Fibroblast of mammary gland (primary cell): ENCODE measurements around the gene NDUFC1.

ENCODE experiments used
- DNase-seq: peaks from one replicate; pipeline ENCODE4 v3.0.0-alpha.2; 2010; ENCODE audit warnings: low read depth
- H3K4me3 ChIP-seq: 2 replicates; pipeline ENCODE4 v1.5.1; 2011; ENCODE audit warnings: low read depth, mild to moderate bottlenecking, low read length, moderate library complexity; ENCODE audit not compliant: control insufficient read depth
- TF ChIP-seq, protein P1 (sequence below): conservative IDR thresholded peaks from 2 replicates; pipeline ENCODE4 v1.5.1; 2011; ENCODE audit warnings: low read depth, low read length, inconsistent platforms; ENCODE audit not compliant: control insufficient read depth, insufficient read depth

The NDUFC1 gene

DNA sequence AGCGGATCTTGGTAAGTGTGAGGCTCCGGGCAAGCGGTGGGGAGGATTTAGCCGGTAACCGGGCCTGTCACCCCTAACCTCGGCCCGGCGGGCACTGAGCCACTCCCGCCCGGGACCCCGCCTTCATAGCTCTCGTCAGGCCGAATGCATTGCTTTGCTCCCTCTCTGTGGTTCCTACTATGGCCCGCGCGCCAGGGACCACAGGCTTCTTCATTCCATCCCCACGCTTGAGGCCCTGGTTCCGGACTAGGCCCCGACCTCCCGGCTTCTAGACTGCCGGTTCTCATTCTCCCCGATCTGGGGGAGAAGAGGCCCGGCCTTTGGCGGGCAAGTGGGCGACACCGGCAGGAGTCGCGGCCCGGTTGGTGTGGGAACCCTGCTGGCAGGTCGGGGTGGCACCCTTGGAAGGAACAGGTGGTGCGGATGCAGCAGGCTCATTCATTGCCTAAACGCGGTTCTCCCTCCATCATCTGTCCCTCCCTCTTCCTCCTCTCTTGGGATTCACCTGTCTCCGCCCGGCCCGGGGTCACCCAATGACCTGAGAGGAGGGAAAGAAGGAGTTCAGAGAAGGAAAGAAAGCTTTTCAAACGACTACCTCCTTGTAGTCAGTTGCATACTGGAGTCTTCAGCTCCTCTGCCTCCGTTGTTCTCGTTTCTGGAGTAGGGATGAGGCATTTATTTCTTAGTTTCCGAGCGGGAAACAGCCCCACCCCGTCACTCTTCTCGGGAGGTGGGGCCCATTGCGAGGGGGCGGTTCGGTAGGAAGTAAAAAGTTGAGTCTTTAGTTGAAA lies at the start of gene NDUFC1:
Gene NDUFC1, minus strand, starts transcription at position 657 of the 791 bp plus-strand sequence. CDS start 6,679 bp downstream, outside the sequence.
- peak; percentile 36 for DNase-seq
- TF ChIP-seq, protein P1, sequence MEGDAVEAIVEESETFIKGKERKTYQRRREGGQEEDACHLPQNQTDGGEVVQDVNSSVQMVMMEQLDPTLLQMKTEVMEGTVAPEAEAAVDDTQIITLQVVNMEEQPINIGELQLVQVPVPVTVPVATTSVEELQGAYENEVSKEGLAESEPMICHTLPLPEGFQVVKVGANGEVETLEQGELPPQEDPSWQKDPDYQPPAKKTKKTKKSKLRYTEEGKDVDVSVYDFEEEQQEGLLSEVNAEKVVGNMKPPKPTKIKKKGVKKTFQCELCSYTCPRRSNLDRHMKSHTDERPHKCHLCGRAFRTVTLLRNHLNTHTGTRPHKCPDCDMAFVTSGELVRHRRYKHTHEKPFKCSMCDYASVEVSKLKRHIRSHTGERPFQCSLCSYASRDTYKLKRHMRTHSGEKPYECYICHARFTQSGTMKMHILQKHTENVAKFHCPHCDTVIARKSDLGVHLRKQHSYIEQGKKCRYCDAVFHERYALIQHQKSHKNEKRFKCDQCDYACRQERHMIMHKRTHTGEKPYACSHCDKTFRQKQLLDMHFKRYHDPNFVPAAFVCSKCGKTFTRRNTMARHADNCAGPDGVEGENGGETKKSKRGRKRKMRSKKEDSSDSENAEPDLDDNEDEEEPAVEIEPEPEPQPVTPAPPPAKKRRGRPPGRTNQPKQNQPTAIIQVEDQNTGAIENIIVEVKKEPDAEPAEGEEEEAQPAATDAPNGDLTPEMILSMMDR, result peak; percentile 5
- H3K4me3 ChIP-seq, result peak within 1 kb of the TSS; percentile 95

DNA sequence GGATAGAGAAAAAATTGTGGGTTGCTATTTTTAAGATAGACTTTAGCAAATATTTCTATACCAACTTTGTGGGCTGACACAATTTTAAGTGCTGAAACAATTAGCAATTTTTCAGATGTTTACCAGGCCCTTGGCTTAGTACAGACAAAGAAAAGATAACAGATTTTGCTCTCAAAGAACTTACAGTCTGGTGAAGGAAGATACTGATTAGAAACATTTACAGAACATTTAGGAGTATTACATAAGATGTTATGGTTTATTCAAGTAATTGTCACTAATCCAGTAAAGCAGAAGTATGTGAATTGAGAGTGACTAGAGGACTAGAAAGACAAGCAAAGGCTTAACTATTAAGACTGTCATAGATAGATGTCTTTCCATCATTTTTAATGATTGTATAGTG lies 35.3 kb upstream of the NDUFC1 start:
- no peak overlapping the region for H3K4me3 ChIP-seq
- DNase-seq, result no peak

DNA sequence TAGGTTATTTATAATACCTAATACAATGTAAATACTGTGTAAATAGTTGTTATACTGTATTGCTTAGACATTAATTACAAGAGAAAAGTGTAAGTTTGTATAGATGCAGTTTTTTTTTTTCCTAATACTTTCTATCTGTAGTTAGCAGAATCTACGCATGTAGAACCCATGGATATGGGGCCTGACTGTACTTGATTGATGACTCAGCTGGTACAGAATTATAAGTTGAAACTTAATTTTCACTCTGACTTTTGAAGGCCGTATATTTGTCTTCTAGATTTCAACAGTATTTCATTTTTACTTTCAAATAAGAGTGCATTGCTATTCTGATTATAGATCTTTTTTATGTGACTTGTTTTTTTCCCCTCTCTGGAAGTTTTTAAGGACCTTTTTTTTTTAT lies 30.8 kb upstream of the NDUFC1 start:
- DNase-seq, result no peak
- TF ChIP-seq, protein P1, result no peak
- H3K4me3 ChIP-seq, result no peak overlapping the region

More for the DNA sequence above, 35.3 kb upstream of the NDUFC1 start:
- TF ChIP-seq, protein P1, result no peak

DNA sequence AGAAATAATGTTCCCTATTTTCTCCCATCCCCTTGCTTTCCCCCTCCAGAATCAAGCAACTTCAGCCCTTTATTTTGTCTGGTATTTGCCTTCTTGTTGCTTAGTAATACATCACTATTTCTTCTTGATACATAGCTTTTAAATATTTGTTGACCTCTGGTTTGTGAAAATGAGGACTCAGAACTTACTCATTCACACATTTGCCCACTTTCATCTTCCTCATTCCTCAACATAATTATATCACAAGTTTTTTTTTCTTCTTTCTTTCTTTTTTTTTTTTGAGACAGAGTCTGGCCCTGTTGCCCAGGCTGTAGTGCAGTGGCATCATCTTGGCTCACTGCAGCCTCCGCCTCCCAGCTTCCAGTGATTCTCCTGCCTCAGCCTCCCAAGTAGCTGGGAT lies 28.9 kb upstream of the NDUFC1 start:
- TF ChIP-seq, protein P1, result no peak
- H3K4me3 ChIP-seq, result no peak overlapping the region
- DNase-seq, result peak; percentile 21

DNA sequence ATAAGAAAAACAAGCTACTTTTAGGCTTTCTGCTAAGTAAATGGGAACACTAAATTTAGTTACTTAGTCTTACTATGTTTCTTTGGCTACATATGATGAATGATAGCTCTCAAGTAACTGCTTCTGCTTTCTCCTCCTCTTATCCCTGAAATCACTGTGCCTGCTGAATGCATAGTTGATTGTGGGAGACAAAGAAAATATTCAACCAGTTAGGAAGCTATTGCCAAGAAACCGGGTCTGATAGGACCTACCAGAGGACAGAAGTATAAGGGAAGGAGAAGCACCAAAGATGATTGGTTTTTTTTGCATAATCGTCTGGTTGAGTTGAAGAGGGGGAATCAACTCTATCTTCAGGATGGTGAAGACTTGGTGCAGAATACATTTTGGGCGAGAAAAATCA lies 28.0 kb upstream of the NDUFC1 start:
- TF ChIP-seq, protein P1, result no peak
- no peak overlapping the region for H3K4me3 ChIP-seq
- DNase-seq, result no peak

DNA sequence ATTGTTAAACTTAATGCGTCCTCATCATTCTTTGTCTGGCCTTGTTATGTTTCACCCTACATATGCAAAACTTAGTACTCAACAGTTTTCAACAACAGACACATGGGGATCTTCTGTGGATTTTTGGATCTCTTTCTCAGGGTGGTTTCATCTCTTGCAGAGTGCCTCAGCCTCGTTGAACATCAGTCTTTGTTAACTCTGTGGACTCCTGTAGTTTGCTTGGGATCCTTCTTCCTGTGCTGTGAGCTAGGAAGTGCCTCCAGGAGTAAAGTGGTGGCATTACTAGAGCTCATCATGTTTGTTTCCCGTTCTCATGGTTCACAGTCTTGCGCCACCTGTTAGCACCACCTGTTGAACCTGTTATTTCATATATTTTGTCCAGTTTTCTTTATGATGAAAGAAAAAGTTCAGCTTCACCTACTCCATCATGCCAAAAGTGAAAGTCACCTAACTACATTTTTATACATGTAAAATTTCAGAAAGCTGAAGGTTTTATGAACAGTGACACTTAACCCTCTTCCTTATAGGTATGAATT lies 27.5 kb upstream of the NDUFC1 start:
- DNase-seq, result no peak
- TF ChIP-seq, protein P1, result no peak
- H3K4me3 ChIP-seq, result no peak overlapping the region
